Trophoblast cell (in vitro differentiated cells and primary cell): ENCODE data around the gene COL13A1.

Experiments used
- DNase-seq, 2 donors: peaks; one replicate each; pipeline ENCODE4 v3.0.0-alpha.2; 2016
- H2AFZ ChIP-seq: 2 replicates; pipeline ENCODE4 v1.6.1; 2013; ENCODE audit warnings: low read length, moderate library complexity, mild to moderate bottlenecking; ENCODE audit not compliant: insufficient read depth, poor library complexity
- H2AK5ac ChIP-seq: 2 replicates; pipeline ENCODE4 v1.6.1; 2013; ENCODE audit warnings: mild to moderate bottlenecking, low read length
- H2BK120ac ChIP-seq: 2 replicates; pipeline ENCODE4 v1.6.1; 2013; ENCODE audit warnings: low read length, mild to moderate bottlenecking, moderate library complexity; ENCODE audit not compliant: insufficient read depth, poor library complexity
- H2BK12ac ChIP-seq: 2 replicates; pipeline ENCODE4 v1.6.1; 2013; ENCODE audit warnings: mild to moderate bottlenecking, low read length, moderate library complexity
- H2BK5ac ChIP-seq: 2 replicates; pipeline ENCODE4 v1.6.1; 2013; ENCODE audit warnings: low read length, low read depth, moderate library complexity, mild to moderate bottlenecking; ENCODE audit not compliant: poor library complexity
- H3K14ac ChIP-seq: 2 replicates; pipeline ENCODE4 v1.6.1; 2013; ENCODE audit warnings: mild to moderate bottlenecking, low read length
- H3K18ac ChIP-seq: 2 replicates; pipeline ENCODE4 v1.6.1; 2013; ENCODE audit warnings: mild to moderate bottlenecking, low read length
- H3K23ac ChIP-seq: 2 replicates; pipeline ENCODE4 v1.6.1; 2013; ENCODE audit warnings: low read length
- H3K27ac ChIP-seq: 2 replicates; pipeline ENCODE4 v1.5.1; 2013; ENCODE audit warnings: low read depth, mild to moderate bottlenecking, inconsistent platforms, low read length, moderate library complexity
- H3K27me3 ChIP-seq: 2 replicates; pipeline ENCODE4 v1.6.1; 2013; ENCODE audit warnings: inconsistent platforms, mild to moderate bottlenecking, low read length, moderate library complexity; ENCODE audit not compliant: insufficient read depth
- H3K36me3 ChIP-seq, 2 experiments: 1 replicate in 1 of 2; 2 replicates in 1 of 2; pipeline ENCODE4 v1.6.1; 2013; ENCODE audit warnings: low read length in 2 of 2, mild to moderate bottlenecking in 2 of 2, moderate library complexity in 1 of 2; ENCODE audit not compliant: insufficient read depth in 2 of 2, control insufficient read depth in 1 of 2
- H3K4ac ChIP-seq: 2 replicates; pipeline ENCODE4 v1.6.1; 2013; ENCODE audit warnings: low read depth, mild to moderate bottlenecking, low read length, moderate library complexity
- H3K4me1 ChIP-seq, 2 experiments: 1 replicate in 1 of 2; 2 replicates in 1 of 2; pipeline ENCODE4 v1.6.1; 2013; ENCODE audit warnings: low read length in 2 of 2, mild to moderate bottlenecking in 2 of 2, moderate library complexity in 1 of 2; ENCODE audit not compliant: insufficient read depth in 2 of 2, control insufficient read depth in 1 of 2
- H3K4me2 ChIP-seq: 2 replicates; pipeline ENCODE4 v1.6.1; 2013; ENCODE audit warnings: inconsistent platforms, mild to moderate bottlenecking, low read length, moderate library complexity
- H3K4me3 ChIP-seq: 2 replicates; pipeline ENCODE4 v1.5.1; 2013; ENCODE audit warnings: mild to moderate bottlenecking, low read depth, low read length, inconsistent platforms
- H3K79me1 ChIP-seq: one replicate; pipeline ENCODE4 v1.6.1; 2013; ENCODE audit warnings: low read length
- H3K79me2 ChIP-seq: 2 replicates; pipeline ENCODE4 v1.6.1; 2013; ENCODE audit warnings: low read length, mild to moderate bottlenecking; ENCODE audit not compliant: control insufficient read depth, insufficient read depth, poor library complexity
- H3K9ac ChIP-seq: 2 replicates; pipeline ENCODE4 v1.6.1; 2013; ENCODE audit warnings: mild to moderate bottlenecking, low read length
- H3K9me3 ChIP-seq: 2 replicates; pipeline ENCODE4 v1.6.1; 2013; ENCODE audit warnings: low read depth, mild to moderate bottlenecking, control low read depth, inconsistent platforms, low read length; ENCODE audit not compliant: insufficient read depth
- H4K12ac ChIP-seq: 2 replicates; pipeline ENCODE4 v1.6.1; 2013; ENCODE audit warnings: low read depth, mild to moderate bottlenecking, low read length, moderate library complexity
- H4K8ac ChIP-seq: 2 replicates; pipeline ENCODE4 v1.6.1; 2013; ENCODE audit warnings: low read depth, mild to moderate bottlenecking, low read length, moderate library complexity
- H4K91ac ChIP-seq: one replicate; pipeline ENCODE4 v1.6.1; 2013; ENCODE audit warnings: low read depth, mild to moderate bottlenecking, low read length, moderate library complexity
- WGBS: extraction: QIAGEN DNeasy Blood & Tissue Kit; methylation state at CpG from one replicate; pipeline ENCODE4 v1.1.7; 2013; ENCODE audit warnings: missing lambda C conversion rate; ENCODE audit not compliant: insufficient read length, insufficient coverage; ENCODE audit errors: extremely low coverage; 5-methylcytosine and 5-hydroxymethylcytosine counted together

COL13A1 gene

DNA sequence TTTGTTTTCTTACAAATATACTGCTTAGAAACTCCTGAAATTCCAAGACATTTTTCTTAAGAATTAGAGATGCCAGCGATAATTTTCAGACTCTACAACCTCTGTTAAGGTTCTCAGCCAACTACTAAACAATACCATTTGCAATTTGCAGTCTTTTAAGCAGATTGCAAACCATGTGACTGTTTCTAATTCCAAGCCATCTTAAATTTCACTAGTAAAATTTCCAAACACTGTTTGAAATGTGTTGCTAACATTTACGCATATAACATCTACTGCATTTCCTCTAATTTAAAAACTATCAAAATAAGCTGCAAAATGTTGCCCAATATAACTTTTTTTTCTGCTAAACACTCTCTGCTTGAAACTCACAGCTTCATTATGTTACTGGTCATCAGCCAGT lies 194.9 kb downstream of the COL13A1 start:
- Histone ChIP-seq H4K8ac (no peak overlapping the region), H2BK12ac (no peak overlapping the region), H3K79me1 (no peaks in the 10 kb centered on the region), H3K4me2 (no peak overlapping the region), H3K9ac (no peak overlapping the region), H4K12ac (no peak overlapping the region), H2BK5ac (no peak overlapping the region), H3K4me1 (no peaks in the 10 kb centered on the region), H3K9me3 (no peaks in the 10 kb centered on the region), H2AK5ac (no peak overlapping the region), H2AFZ (no peak overlapping the region), H3K4ac (no peak overlapping the region), H3K23ac (no peak overlapping the region), H3K79me2 (no peaks in the 10 kb centered on the region), H3K27ac (no peak overlapping the region), H3K36me3 (no peaks in the 10 kb centered on the region), H4K91ac (no peak overlapping the region), H2BK120ac (no peak overlapping the region), H3K4me3 (no peak overlapping the region), H3K18ac (no peak overlapping the region), H3K27me3 (no peaks in the 10 kb centered on the region), H3K14ac (no peak overlapping the region)
- no CpG with 5 or more reads among the region's 2 CpGs for WGBS
- no peak for DNase-seq

DNA sequence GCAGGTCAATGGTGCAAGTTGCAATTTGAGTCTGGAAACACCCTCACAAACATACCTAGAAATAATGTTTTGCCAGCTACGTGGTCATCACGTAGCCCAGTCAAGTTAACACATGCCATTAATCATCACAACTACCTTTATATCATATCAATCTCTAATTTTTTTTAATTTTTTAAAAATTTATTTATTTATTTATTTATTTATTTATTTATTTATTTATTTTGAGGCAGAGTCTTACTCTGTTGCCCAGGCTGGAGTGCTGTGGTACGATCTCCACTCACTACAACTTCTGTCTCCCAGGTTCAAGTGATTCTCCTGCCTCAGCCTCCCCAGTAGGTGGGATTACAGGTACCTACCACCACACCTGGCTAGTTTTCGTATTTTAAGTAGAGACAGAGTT lies 198.6 kb downstream of the COL13A1 start:
- no peak overlapping the region for H3K4ac ChIP-seq
- H3K9me3 ChIP-seq: no peaks in the 10 kb centered on the region
- no peak overlapping the region for H3K23ac ChIP-seq
- H2AFZ ChIP-seq: no peak overlapping the region
- no CpG with 5 or more reads among the region's 4 CpGs for WGBS
- H2BK120ac ChIP-seq: no peak overlapping the region
- no peak for DNase-seq
- H3K14ac ChIP-seq: no peak overlapping the region
- H3K18ac ChIP-seq: no peak overlapping the region
- no peaks in the 10 kb centered on the region for H3K27me3 ChIP-seq
- H3K79me1 ChIP-seq: no peaks in the 10 kb centered on the region
- no peak overlapping the region for H3K4me2 ChIP-seq
- no peak overlapping the region for H4K12ac ChIP-seq
- no peak overlapping the region for H2BK5ac ChIP-seq
- no peaks in the 10 kb centered on the region for H3K4me1 ChIP-seq
- H3K36me3 ChIP-seq: no peaks in the 10 kb centered on the region
- H2AK5ac ChIP-seq: no peak overlapping the region
- H3K9ac ChIP-seq: no peak overlapping the region
- no peak overlapping the region for H4K91ac ChIP-seq
- H3K4me3 ChIP-seq: no peak overlapping the region
- H4K8ac ChIP-seq: no peak overlapping the region
- no peak overlapping the region for H2BK12ac ChIP-seq
- no peaks in the 10 kb centered on the region for H3K79me2 ChIP-seq
- no peak overlapping the region for H3K27ac ChIP-seq

DNA sequence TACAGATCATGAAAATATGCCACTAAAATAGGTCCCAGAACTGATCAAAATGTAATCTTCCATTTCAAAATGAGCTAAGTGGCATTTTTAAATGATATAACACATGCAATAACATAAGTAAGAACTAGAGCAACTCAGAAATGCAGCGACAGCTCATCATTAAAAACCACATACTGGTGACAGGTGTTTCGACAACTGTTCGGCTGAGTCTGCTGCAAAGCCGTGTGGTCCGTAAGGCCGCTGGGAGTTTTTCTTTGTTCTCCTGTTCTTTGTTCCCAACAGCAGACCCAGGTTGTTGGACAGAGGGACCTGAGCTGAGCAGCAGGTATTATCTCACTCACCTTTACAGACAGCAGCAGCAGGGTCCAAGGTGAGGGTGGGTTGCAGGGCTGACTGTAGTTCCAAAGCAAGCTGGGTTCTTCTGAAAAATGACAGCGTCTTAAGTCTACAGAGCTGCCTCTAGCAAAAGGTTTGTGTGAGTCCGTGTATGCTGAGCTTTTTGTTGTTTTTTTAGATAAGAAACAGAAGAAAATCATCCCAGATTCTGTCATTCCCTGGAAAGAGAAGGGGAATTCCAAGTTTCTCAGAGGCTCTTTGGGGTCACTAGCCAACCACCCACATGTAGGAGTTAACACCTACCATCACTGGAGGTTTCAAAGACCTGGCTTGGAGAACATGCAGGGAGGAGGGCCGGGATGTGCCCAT lies 205.6 kb downstream of the COL13A1 start:
- Histone ChIP-seq H3K4me3 (no peak overlapping the region), H2BK5ac (no peak overlapping the region), H3K27me3 (no peaks in the 10 kb centered on the region), H3K79me2 (no peaks in the 10 kb centered on the region), H3K9ac (no peak overlapping the region), H3K4me2 (no peak overlapping the region), H4K8ac (no peak overlapping the region), H3K23ac (no peak overlapping the region), H2AK5ac (no peak overlapping the region), H2BK120ac (no peak overlapping the region), H2BK12ac (no peak overlapping the region), H3K4ac (no peak overlapping the region), H3K14ac (no peak overlapping the region), H2AFZ (no peak overlapping the region), H3K18ac (no peak overlapping the region), H3K4me1 (no peaks in the 10 kb centered on the region), H3K9me3 (no peaks in the 10 kb centered on the region), H3K27ac (no peak overlapping the region), H4K12ac (no peak overlapping the region), H3K36me3 (no peaks in the 10 kb centered on the region), H3K79me1 (no peaks in the 10 kb centered on the region), H4K91ac (no peak overlapping the region)
- DNase-seq: no peak
- WGBS: no CpG with 5 or more reads among the region's 9 CpGs
